H1 (cell line): Measurements from ENCODE around the gene KCND3.

ENCODE experiments used
- CEBPB ChIP-seq: IDR thresholded peaks from 2 replicates; pipeline ENCODE4 v1.6.1; 2012; ENCODE audit warnings: low read depth, low read length
- MAX ChIP-seq: IDR thresholded peaks from 2 replicates; pipeline ENCODE4 v1.6.1; 2012; ENCODE audit warnings: inconsistent platforms
- POLR2A ChIP-seq, 2 experiments: IDR thresholded peaks; 1 replicate in 1 of 2; 2 replicates in 1 of 2; pipeline ENCODE4 v1.6.1; 2011; ENCODE audit warnings: low read depth in 2 of 2, low read length in 2 of 2, mild to moderate bottlenecking in 2 of 2; ENCODE audit errors: control extremely low read depth in 1 of 2
- SP1 ChIP-seq: IDR thresholded peaks from 2 replicates; pipeline ENCODE4 v1.6.1; 2011; ENCODE audit warnings: low read depth, low read length
- TF ChIP-seq, protein P1 (sequence below): IDR thresholded peaks from 2 replicates; pipeline ENCODE4 v1.6.1; 2012; ENCODE audit warnings: inconsistent platforms

GRCh38 chr1:111982428-111982827, 7.0 kb downstream of the KCND3 start:
- TF ChIP-seq CEBPB, result no peak
- no peak for TF ChIP-seq POLR2A (IDR thresholded peaks at IDR 0.05; ENCODE audit: control extremely low read depth in 1 of 2, low read depth in 2 of 2, low read length in 2 of 2)
- TF ChIP-seq SP1, result no peak
- TF ChIP-seq MAX, result no peak
- TF ChIP-seq, protein P1, sequence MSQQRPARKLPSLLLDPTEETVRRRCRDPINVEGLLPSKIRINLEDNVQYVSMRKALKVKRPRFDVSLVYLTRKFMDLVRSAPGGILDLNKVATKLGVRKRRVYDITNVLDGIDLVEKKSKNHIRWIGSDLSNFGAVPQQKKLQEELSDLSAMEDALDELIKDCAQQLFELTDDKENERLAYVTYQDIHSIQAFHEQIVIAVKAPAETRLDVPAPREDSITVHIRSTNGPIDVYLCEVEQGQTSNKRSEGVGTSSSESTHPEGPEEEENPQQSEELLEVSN, result no peak
